HG02981 (cell line): ENCODE measurements around the gene SRC.
A peak's percentile ranks its signal among the peaks of the same experiment; 100 is the strongest.

Experiments used
- ATAC-seq: cut with Tn5 transposase; IDR thresholded peaks from one replicate; pipeline ENCODE4 v1.9.1; 2021; ENCODE audit warnings: mild to moderate bottlenecking, moderate library complexity; ENCODE audit not compliant: unreplicated experiment

Gene SRC

DNA sequence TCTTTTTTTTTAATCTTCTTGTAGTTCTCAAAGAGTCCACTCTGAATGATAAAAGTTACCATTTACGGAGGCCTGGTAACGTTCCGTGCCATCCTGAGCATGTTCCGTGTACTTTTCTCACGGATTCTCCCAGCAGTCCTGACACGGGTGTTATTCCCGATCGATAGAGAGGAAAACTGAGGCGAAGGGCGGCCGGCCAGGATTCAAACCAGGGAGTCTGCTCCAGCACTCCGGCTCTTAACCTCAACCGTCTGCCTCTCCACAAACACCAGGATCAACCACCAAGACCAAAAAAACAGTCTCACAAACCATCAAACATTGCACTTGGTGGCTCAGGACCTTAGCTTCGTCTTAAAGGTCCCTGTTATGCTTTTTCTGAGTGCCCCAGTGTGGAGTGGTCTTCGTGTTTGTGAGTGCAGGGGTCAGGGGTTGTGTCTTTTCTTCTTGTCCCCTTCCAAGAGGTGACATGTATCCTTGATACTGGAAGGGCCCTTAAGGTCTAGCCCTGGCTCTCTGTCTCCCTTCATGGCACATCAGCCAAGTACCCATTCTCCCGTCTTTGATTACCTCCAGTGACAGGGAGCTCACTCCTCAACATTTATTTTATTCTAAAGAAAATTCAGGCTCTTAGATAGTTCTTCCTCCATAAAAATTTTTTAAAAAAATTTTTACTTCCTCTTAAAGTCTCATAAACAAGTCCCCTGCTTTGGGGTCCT lies 35.1 kb downstream of the SRC start:
- ATAC-seq: no peak

DNA sequence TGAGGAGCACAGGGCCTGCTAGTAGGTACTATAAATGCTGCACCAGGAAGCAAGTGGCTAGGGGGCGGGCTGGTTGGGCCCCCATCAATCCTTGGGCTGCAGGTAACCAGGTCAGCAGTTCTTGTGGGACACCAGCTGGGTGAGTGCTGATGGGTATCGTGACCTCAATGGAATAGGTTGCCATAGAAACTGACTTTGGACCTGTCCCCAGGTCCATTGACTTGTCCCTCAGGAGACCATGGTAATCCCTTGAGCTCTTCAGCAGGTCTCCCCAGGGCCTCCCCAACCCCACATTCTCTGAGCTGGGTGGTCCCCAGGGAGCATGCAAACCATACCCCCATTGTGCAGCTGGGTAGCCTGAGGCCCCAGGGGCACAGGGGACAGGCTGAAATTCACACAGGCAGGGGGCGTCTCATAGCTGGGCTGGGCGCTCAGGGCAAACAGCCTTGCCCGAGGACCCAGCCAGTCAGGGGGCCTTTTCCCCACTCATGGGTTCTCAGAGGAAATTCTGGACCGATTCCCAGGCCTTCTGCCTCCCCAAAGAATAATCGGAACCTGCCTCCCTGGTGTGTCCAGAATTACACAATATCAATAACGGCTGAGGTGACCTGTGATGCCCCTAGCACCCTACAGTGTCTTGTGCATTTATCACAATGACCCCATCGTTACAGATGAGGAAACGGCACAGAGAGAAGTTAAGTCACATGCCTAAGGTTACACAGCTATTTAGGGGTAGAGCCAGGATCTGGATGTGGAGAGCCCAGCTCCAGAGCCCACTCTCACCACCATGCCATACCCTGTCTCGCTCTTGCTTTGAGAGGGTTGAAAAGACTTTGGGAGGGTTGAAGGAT lies 35.9 kb downstream of the SRC start:
- ATAC-seq: no peak

DNA sequence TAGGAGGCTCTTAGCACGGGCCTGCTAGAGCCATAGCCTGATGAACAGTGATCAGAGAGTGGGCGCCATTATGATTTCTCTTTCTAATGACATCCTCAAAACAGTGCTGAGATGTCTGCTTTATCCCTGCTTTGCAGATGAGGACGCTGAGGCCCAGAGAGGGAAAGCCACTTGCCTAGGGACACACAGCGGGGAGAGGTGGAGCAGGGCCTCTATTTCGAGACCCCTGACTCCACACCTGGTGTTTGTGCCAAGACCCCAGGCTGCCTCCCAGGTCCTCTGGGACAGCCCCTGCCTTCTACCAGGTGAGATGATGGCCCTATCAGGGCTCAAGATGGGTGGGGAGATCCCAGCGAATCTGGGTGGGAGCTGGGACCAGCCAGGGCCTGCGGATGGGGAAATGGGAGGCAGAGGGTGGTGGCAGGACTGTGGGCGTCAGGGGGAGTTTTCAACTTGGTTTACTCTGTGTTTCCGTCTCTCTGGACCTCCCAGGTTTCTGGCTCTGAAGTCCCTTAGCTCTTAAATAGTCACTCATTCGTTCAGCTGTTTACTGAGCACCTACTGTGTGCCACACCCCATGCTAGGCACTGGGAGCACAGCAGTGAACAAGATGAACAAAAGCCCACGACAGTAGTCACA lies 36.7 kb downstream of the SRC start:
- ATAC-seq: no peak

DNA sequence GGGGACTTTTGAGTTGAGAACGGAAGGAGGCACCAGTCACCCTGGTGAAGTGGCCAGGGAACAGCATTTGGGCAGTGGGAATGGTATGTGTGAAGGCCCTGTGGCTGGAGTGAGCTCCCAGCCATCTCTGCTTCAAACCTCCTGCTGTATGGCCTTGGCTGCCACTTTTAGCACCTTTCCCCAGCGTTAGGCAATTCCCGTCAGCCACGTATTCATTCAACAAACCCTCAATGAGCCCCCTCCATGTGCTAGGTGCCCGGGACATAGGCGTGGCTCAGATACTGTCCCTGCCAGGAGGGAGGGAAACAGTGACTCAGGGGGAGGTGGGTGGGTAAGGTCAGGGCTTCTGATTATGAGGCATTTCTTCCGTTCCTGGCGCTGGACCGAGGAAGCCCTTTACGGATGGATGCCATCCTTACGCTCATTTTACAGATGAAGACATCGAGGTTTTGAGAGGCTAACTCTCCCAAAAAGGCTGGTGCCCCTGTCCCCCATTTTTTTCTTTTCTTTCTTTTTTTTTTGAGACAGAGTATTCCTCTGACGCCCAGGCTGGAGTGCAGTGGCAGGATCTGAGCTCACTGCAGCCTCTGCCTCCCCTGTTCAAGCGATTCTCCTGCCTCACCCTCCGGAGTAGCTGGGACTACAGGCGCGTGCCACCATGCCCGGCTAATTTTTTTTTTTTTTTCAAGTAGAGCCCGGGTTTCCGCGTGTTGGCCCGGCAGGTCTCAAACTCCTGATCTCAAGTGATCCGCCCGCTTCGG lies 37.5 kb downstream of the SRC start:
- no peak for ATAC-seq

DNA sequence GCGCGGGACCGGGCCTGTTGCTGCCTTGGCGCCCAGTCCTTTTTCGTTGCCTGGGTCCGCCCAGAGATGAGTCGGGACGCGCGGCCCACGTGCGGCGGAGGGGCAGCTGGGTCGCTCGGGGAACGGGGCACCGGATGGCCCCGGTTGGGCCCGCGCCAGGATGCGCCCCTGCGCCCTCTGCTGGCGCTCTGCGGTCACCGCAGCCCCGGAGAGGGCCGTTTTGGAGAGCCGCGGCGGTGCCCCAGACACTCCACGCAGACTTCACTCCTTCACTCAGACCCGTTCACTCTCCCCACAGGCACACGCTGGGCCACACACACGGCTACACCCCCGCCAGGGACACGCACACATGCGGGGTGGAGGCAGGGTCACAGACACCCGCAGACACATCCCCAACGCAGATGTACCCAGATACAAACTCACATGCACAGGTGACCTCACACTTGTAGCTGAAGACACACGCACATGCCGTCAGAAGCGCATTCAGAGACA lies 38.8 kb downstream of the SRC start:
- ATAC-seq: peak; percentile 50

DNA sequence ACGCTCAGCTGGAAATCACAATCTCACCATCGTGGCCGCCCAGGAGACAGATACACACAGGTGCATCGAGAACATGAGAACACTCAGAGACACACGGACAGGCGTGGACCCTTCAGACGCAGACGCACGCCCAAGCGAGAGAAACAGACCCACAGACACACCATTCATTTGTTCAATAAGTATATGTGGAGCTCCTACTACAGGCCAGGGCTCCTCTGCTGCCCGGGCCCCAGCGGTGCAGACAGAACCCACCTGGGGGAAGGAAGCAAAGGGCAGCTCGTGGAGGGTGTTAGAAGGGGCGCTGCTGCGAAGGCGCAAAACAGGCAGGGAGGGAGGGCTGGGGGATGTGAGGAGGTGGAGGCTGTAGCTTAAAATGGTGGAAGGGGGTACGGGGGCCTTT lies 39.2 kb downstream of the SRC start:
- no peak for ATAC-seq

DNA sequence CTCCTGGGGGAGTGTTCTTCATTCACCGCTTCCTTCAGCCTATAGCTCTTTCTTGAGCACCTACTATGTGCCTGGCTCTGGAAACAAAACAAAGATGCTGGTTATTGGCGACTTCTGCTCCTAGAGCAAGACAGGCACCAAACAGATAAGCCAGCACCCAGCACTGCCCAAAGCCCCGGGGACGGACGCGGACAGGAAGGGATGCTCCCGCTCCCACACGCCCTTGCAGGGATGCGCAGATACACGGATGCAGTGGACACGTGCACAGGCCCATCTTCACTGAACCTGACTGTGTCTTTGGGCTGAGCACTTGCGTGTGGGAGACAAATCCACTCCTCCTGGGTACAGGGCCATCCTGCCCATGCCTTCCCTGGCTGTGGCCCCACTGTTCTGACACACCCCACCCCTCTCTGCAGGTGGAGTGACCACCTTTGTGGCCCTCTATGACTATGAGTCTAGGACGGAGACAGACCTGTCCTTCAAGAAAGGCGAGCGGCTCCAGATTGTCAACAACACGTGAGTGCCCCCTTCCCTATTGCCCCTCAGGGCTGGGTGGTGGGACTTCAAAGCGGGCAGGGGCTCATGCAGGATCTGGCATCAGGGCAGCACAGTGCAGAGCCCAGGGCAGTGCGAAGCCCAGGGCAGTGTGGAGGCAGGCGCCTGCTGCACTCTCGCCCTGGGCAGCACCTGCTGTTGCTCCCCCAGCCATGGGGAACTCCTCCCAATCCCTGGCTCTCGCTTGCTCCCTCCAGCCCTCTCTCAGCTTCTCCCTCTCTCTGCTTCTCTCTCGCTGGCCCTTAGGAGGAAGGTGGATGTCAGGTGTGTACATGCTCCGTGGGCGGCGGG lies 39.9 kb downstream of the SRC start:
- no peak for ATAC-seq

DNA sequence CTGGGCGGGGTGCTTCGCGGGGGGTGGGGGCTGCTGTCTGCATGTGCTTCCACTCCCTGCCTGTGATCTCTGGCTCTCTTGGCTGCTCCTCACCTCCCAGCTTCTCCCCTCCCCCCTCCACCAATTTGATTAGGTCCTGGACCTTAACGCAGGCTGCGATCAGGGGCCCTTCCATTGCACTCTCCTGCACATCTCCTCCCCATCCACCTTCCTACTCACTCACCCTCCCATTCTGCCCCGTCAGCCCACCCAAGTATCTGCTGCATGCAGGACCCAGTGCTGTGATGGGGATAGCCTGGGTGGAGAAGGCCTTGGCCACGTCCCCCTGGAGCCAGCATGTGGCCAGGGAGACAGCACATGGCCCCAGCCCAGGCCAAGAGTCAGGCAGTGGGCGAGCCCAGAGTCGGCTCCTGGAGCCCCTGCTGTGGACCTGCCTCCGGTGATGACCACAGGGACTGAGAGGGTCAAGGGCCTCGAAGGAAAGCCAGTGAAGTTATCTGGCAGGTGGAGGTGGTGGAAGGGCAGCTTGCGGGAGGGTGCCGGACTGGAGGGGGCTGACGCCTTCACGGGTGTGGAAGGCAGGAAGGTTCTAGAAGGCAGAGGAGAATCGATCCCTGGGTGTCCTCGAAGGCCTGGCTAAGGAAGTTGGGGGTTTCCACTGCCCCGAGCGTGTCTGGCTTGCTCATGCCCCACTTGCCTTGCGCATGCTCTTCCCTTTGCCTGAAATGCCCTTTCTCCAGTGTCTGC lies 40.7 kb downstream of the SRC start:
- no peak for ATAC-seq

DNA sequence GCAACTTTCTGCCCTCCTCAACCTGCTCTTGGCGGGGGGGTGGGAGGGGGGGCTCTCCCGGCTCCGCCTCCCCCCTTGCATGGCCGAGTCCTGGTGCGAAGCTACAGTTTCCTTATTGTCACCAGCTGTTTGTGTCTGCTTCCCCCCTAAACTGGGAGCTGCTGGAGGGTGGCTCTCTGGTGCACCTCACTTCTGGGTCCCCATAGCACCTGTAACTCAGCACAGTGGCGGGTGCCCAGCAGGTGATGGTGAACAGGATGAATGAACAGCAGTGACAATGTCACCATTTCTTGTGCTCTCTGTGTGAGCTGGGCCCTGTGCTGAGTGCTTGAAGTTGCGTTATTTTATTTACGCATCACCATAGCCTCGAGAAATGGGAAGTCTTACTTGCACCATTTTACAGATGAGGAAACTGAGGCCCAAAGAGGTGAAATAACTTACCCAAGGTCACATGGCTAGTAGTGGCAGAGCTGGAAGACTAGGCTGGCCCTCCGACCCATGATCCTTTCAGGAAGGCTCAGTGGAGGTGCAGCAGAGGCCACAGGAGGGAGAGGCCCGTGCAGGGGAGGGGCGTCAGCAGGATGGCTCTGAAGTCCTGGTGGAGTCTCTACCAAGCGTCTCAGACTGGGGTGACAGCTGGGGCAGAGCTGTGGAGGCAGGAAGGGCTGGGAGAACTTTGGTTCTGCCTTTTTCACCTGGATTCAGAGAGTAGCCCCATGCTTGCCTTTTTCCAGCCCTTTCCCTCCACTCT lies 41.8 kb downstream of the SRC start:
- ATAC-seq: no peak

DNA sequence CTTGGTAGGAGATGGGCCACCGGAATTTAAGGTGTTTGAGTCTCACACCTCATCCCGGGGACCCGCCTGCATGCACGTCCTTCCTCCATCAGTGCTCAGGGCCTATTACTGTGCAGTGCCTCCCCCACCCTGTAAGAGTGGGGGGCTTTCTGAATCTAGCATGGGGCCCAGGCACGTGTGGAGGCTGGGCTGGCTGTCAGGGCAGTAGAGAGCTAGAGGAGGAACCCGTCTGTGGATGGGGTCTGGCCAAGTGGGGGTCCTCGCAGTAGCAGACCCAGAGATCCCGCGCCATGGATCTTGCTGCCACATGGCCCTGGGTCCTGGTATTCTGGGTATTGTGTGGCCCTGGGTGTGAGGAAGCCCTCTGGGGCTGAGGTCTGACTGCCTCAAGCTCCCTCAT lies 42.9 kb downstream of the SRC start:
- no peak for ATAC-seq

DNA sequence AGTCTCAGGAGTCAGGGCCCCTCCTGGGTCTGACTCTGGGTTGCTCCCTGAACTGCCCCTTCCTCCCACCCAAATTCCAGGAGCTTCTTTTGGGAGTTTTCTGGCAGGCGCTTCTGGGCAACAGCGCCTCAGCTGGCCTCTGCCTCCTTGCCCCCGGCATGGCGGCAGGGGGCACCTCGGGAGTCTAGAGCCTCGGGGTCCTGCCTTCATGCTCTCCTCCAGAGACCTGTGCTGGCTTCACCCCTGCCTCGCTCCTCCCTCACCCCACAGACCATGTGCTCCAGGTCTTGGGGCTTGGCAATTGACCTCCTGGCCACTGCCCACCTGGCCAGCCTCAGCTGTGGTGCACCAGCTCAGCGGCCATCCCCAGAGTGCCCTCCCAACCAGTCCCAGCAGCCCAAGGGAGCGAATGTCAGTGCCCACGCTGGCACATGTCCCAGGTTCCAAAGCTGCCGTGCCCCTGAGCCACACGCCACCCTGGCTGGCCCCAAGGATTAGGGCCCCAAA lies 43.4 kb downstream of the SRC start:
- no peak for ATAC-seq

DNA sequence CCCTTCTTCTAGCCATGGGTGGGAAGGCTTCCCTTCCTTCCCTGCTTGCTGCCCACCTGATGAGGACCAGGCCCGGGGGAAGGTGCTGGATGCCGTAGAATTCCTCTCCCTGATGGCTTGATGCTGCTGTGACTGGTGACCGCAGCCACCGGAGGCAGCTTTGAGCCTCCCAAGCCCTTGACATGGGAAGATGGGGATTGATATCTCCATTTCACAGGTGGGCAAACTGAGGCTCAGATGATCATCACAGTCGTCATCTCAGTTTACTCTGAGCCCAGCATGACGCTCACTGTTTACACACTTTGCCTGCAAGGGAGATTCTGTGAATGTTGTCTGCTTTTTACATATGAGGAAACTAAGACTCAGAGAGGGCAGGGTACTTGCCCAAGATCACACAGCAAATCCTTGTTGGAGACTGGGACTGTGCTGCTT lies 43.9 kb downstream of the SRC start:
- ATAC-seq: no peak

DNA sequence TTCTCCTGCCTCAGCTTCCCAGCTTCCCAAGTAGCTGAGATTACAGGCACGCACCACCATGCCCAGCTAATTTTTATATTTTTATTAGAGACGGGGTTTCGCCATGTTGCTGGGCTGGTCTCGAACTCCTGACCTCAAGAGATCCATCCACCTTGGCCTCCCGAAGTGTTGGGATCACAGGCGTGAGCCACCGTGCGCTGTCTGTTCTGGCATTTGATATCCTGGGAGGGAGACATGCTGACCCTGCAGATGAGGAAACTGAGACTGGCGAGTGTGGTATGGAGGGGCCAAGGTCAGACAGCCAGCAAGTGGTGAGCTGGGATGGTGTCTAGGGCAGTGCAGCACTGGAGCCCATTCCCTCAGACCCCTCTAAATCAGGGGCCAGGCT lies 44.6 kb downstream of the SRC start:
- no peak for ATAC-seq

DNA sequence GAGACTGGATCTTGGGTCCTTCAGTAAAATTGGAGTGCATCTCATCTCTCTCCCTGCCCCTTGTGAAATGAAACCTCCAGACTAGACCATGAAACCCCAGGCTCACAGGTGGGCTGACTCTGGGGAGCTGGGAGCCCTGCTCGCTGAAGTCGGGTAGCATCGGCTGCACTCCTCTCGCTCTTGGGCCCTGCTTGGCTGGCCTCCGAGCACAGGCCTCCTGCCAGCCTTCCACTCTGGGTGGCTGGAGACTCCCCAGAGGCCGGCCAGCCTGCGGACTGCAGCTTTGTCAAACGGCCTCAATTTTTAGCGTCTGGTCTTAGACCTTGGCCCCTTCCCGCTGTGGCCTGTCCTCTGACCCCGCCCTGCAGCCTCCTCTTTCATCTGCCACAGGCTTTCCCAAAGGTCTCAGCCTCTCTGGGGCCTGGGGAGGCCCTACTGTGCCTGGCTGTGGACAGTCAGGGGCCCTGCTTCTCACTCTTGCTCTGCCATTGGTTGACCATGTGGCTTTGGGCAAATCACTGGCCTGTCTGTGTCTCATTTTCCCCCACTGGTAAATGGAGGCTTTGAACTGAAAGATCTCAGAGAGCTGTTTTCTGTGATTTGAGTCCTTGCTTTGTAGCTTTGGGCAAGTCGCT lies 45.1 kb downstream of the SRC start:
- ATAC-seq: no peak

DNA sequence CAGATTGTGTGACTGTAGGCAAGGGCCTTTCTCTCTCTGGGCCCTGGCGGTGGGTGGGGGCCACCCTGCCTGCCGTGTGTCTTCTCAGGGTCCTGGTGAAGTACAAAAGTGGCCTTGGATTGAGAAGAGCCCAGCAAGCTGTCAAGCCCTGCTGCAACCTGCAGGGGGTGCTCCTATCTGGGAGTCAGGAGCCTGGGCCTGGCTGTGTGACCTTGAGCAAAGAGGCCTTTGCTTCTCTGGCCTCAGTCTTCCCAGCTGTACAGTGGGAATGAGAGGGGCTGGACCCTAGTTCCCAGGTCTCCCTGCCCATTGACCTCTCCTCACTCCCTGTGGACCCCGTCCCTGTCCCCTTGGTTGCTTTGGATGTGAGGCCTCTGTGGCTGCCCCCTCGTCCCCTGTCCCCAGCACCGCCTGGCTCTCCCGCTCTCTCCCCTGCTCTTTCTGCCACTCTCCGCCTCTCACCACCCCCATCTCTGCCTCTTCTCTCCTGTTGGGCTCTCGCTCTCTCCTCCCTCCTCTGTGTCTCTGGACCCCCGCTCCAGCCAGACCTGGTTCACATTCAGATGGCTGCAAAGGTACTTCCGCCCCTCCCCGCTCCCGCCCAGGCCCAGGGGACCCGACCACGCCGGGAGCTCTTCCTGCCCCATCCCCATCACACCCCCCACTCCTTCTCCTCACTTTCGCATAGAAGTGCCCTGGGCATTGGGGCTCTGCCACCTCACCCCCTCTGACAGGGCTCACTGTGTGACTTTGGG lies 46.7 kb downstream of the SRC start:
- no peak for ATAC-seq

DNA sequence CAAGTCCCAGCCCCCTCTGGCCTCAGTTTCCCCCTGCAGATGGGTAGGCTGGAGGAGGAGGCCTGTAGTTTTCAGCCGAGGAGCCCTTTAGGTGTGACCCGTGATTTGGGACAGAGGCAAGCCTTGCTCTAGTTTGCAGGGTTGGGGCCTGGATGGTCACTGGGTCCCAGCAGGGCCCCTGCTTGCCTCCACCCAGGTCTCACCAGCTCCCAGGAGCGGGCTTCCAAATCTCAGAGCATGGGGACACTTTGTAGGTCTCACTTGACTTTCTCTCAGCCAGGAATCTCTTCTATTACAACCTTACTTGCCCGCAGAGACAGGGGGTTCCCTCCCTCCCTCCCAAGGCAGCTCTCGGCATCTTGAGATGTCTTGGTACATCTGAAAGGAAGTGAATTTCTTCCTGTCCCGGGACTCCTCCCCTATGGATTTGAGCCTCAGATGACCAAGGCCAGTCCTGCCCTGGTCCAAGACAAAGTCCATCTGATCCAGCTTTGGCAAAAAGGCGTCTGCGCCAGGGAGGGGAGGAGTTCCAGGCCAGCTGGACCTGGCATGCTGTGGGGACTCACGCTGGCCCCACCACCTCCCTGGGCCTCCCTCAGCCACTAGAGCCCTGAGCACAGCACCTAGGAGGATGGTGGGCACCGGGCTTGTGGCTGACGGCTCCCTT lies 47.4 kb downstream of the SRC start:
- no peak for ATAC-seq
